Right lobe of liver (tissue), 4 donors: ENCODE results near the gene FEV.

Source experiments
- CTCF ChIP-seq, 4 donors: fragments of 200-600 bp in 3 of 4; fragments of 450-650 bp in 1 of 4; IDR thresholded peaks; one replicate each; pipeline versions ENCODE4 v1.5.1 to v1.8.0; 2016 to 2022; ENCODE audit warnings: antibody characterized with exemption in 4 of 4, mild to moderate bottlenecking in 2 of 4
- POLR2A ChIP-seq: fragments of 450-650 bp; IDR thresholded peaks from one replicate; pipeline ENCODE4 v1.6.1; 2017; ENCODE audit warnings: antibody characterized with exemption, mild to moderate bottlenecking
- donor health status: DM: no; HTN: no; CAD: no.
- donor health status: DM: no; HTN: no; CAD: no.
- donor health status: DM: no; HTN: yes; CAD: no.

DNA sequence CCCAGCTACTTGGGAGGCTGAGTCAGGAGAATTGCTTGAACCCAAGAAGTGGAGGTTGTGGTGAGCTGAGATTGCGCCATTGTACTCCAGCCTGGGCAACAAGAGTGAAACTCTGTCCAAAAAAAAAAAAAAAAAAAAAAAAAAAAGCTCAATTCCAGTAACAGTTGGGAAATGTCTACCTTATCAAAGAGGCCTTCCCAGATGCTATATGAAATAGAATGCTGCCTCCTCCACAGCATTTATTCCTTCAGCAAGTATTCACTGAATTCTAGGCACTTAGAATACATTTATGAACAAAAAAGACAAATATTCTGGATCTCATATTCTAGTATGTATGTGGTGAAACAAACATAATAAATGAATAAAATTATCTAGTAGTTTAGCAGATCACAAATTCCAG, 38.4 kb downstream of the FEV start:
- TF ChIP-seq CTCF (IDR thresholded peaks at IDR 0.05), result no peak
- TF ChIP-seq POLR2A, result no peak
